GM21390 (cell line): ENCODE measurements around the gene CHAF1A.

ENCODE experiments used
- ATAC-seq: cut with Tn5 transposase; IDR thresholded peaks from one replicate; pipeline ENCODE4 v1.9.1; 2021; ENCODE audit not compliant: unreplicated experiment

CHAF1A gene

GRCh38 chr19:4376991-4377781 lies 25.3 kb upstream of the CHAF1A start:
- no peak for ATAC-seq

GRCh38 chr19:4378886-4379285 lies 23.6 kb upstream of the CHAF1A start:
- ATAC-seq = no peak

GRCh38 chr19:4379383-4380253 lies 22.8 kb upstream of the CHAF1A start:
- no peak for ATAC-seq

- ATAC-seq = no peak
These were observed 22.1 kb upstream of the CHAF1A start for GRCh38 chr19:4380254-4380727.

GRCh38 chr19:4385291-4386040 lies 17.0 kb upstream of the CHAF1A start:
- no peak for ATAC-seq

- ATAC-seq = no peak
These were observed 16.2 kb upstream of the CHAF1A start for GRCh38 chr19:4386041-4386782.

- no peak for ATAC-seq
These were observed 13.9 kb upstream of the CHAF1A start for GRCh38 chr19:4388337-4389063.

GRCh38 chr19:4389064-4389375 lies 13.4 kb upstream of the CHAF1A start:
- ATAC-seq = no peak

- ATAC-seq = no peak
These were observed 12.9 kb upstream of the CHAF1A start for GRCh38 chr19:4389511-4390016.

- no peak for ATAC-seq
These were observed 12.3 kb upstream of the CHAF1A start for GRCh38 chr19:4390017-4390566.

GRCh38 chr19:4390567-4391305 lies 11.7 kb upstream of the CHAF1A start:
- ATAC-seq = no peak

- ATAC-seq = no peak
These were observed 11.1 kb upstream of the CHAF1A start for GRCh38 chr19:4391306-4391693.

GRCh38 chr19:4391701-4392483 lies 10.5 kb upstream of the CHAF1A start:
- no peak for ATAC-seq

GRCh38 chr19:4393947-4394590 lies 8.4 kb upstream of the CHAF1A start:
- no peak for ATAC-seq

- no peak for ATAC-seq
These were observed 5.3 kb upstream of the CHAF1A start for GRCh38 chr19:4396949-4397783.

- no peak for ATAC-seq
These were observed 2.7 kb upstream of the CHAF1A start for GRCh38 chr19:4399812-4400134.
